Type B pancreatic cell (in vitro differentiated cells): Measurements from ENCODE around the gene SRGAP3. TPM values are rescaled to one million over a fixed set of nuclear protein-coding genes. Genes with fewer than 3 reads are reported as not detected.

Source experiments
- DNase-seq: peaks from one replicate; pipeline ENCODE4 v3.0.0; 2021; ENCODE audit warnings: mixed read lengths; ENCODE audit not compliant: unreplicated experiment; ENCODE audit errors: extremely low spot score
- H3K27ac Mint-ChIP-seq: 2 replicates; pipeline ENCODE4 v1.8.0; 2021; ENCODE audit warnings: mild to moderate bottlenecking, mixed read lengths
- H3K27me3 Mint-ChIP-seq: 2 replicates; pipeline ENCODE4 v1.8.0; 2021; ENCODE audit warnings: mixed read lengths
- H3K36me3 Mint-ChIP-seq: 2 replicates; pipeline ENCODE4 v1.8.0; 2021; ENCODE audit warnings: mixed read lengths
- H3K4me1 Mint-ChIP-seq: one replicate; pipeline ENCODE4 v1.8.0; 2021; ENCODE audit warnings: mixed read lengths; ENCODE audit not compliant: unreplicated experiment
- H3K4me3 Mint-ChIP-seq: 2 replicates; pipeline ENCODE4 v1.8.0; 2021; ENCODE audit warnings: mild to moderate bottlenecking, mixed read lengths
- H3K9me3 Mint-ChIP-seq: 2 replicates; pipeline ENCODE4 v1.8.0; 2021; ENCODE audit warnings: mixed read lengths
- total RNA-seq: library from RNA; stranded (reverse); gene quantifications from 2 replicates; pipeline ENCODE4 v1.2.1, GENCODE V29; 2021; ENCODE audit warnings: low replicate concordance
- TF ChIP-seq, protein P1 (sequence below): fragments of 200-600 bp; sonication (generic); conservative IDR thresholded peaks from 2 replicates; pipeline ENCODE4 v1.5.0; 2021; ENCODE audit warnings: antibody characterized with exemption, mild to moderate bottlenecking

SRGAP3 gene
- total RNA-seq, 1 donor from 2014 or later: 41.7 TPM

- TF ChIP-seq, protein P1, sequence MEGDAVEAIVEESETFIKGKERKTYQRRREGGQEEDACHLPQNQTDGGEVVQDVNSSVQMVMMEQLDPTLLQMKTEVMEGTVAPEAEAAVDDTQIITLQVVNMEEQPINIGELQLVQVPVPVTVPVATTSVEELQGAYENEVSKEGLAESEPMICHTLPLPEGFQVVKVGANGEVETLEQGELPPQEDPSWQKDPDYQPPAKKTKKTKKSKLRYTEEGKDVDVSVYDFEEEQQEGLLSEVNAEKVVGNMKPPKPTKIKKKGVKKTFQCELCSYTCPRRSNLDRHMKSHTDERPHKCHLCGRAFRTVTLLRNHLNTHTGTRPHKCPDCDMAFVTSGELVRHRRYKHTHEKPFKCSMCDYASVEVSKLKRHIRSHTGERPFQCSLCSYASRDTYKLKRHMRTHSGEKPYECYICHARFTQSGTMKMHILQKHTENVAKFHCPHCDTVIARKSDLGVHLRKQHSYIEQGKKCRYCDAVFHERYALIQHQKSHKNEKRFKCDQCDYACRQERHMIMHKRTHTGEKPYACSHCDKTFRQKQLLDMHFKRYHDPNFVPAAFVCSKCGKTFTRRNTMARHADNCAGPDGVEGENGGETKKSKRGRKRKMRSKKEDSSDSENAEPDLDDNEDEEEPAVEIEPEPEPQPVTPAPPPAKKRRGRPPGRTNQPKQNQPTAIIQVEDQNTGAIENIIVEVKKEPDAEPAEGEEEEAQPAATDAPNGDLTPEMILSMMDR: no peak
- Mint-ChIP-seq H3K27me3 (no peaks in the 10 kb centered on the region), H3K4me1 (no peaks in the 10 kb centered on the region), H3K9me3 (peaks cover 16% of the 10 kb centered on the region), H3K27ac (no peak overlapping the region), H3K36me3 (peaks cover 40% of the 10 kb centered on the region), H3K4me3 (no peak overlapping the region)
- no peak for DNase-seq
Observed at GRCh38 chr3:8942115-8942514, 307.3 kb downstream of the SRGAP3 start.

GRCh38 chr3:8938021-8938420 is 311.4 kb downstream of the SRGAP3 start:
- DNase-seq: no peak
- Mint-ChIP-seq H3K4me3 (no peak overlapping the region), H3K9me3 (peaks cover 5% of the 10 kb centered on the region), H3K4me1 (no peaks in the 10 kb centered on the region), H3K27me3 (no peaks in the 10 kb centered on the region), H3K27ac (no peak overlapping the region), H3K36me3 (peaks cover 33% of the 10 kb centered on the region)
- TF ChIP-seq, protein P1: peak; percentile 65

- DNase-seq: no peak
- Mint-ChIP-seq H3K4me3 (no peak overlapping the region), H3K9me3 (no peaks in the 10 kb centered on the region), H3K27me3 (no peaks in the 10 kb centered on the region), H3K27ac (no peak overlapping the region), H3K4me1 (no peaks in the 10 kb centered on the region), H3K36me3 (peaks cover 27% of the 10 kb centered on the region)
- TF ChIP-seq, protein P1: no peak
Observed at GRCh38 chr3:8937064-8938020, 312.1 kb downstream of the SRGAP3 start.

DNA sequence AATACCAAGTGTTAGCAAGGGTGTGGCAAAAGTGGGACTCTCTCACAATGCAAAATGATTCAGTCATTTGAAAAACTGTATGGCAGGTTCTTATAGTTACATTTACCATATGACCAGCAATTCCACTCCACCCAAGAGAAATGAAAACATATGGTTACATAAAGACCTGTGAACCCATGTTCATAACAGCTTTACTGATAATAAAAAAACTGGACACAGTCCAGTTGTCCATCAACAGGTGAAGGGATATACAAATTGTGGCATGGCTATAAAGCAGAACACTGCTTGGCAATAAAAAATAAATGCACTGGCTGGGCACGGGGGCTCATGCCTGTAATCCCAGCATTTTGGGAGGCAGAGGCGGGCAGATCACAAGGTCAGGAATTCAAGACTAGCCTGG is 316.9 kb downstream of the SRGAP3 start:
- no peaks in the 10 kb centered on the region for H3K9me3 Mint-ChIP-seq
- no peaks in the 10 kb centered on the region for H3K27me3 Mint-ChIP-seq
- TF ChIP-seq, protein P1: no peak
- peaks cover 9% of the 10 kb centered on the region for H3K36me3 Mint-ChIP-seq
- no peaks in the 10 kb centered on the region for H3K4me1 Mint-ChIP-seq
- H3K4me3 Mint-ChIP-seq: no peak overlapping the region
- no peak overlapping the region for H3K27ac Mint-ChIP-seq
- DNase-seq: no peak

DNA sequence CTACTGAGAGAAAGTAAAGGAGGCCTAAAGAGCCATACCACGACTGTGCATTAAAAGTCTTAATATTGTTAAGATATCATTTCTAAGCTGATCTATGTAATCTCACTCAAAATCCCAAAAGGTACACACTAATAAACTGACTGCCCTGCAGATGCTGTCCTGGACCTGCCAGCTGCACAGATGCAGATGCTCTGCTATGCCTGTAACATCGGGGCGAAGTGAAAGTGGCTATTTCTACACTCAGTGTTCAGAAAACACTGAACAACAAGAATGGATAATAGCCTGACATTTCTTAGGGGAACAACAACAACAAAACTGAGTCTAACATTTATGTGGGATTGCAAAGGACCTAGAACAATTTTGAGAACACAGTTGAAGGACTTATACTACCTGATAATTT is 318.1 kb downstream of the SRGAP3 start:
- no peak overlapping the region for H3K4me3 Mint-ChIP-seq
- TF ChIP-seq, protein P1: no peak
- H3K36me3 Mint-ChIP-seq: peaks cover 9% of the 10 kb centered on the region
- no peaks in the 10 kb centered on the region for H3K27me3 Mint-ChIP-seq
- no peaks in the 10 kb centered on the region for H3K9me3 Mint-ChIP-seq
- no peak for DNase-seq
- no peaks in the 10 kb centered on the region for H3K4me1 Mint-ChIP-seq
- no peak overlapping the region for H3K27ac Mint-ChIP-seq

Other genes with a start within 250 kb of the SRGAP3 start
- 56.8 and 59.2 TPM in 2 replicates for gene THUMPD3, start 113.4 kb upstream of the SRGAP3 start, total RNA-seq
- gene SETD5, start 148.0 kb upstream of the SRGAP3 start, total RNA-seq: 153 and 192 TPM in 2 replicates